Liver (tissue), 9 donors: ENCODE measurements around the gene TSHB. TPM values are rescaled to one million over a fixed set of nuclear protein-coding genes. Genes with fewer than 3 reads are reported as not detected.
"Not testable (repeated sequence)": the region's sequence is repeated elsewhere in the genome, so short reads cannot be mapped to it uniquely, and the experiment has no call there.

ENCODE experiments used
- DNase-seq: peaks from one replicate; pipeline ENCODE4 v3.0.0-alpha.2; 2017; ENCODE audit warnings: low spot score
- H3K27ac ChIP-seq, 2 donors: one replicate each; pipeline ENCODE4 v1.7.0; 2013; ENCODE audit warnings: inconsistent platforms in 2 of 2, low read length in 2 of 2, control low read depth in 1 of 2, low read depth in 1 of 2, mild to moderate bottlenecking in 1 of 2
- H3K27me3 ChIP-seq, 4 donors: one replicate each; pipeline versions ENCODE4 v1.6.1 to v1.7.0; 2013; ENCODE audit warnings: low read length in 3 of 4, inconsistent platforms in 1 of 4, mild to moderate bottlenecking in 1 of 4, moderate library complexity in 1 of 4; ENCODE audit not compliant: control insufficient read depth in 4 of 4, insufficient read depth in 4 of 4
- H3K36me3 ChIP-seq, 4 donors: one replicate each; pipeline versions ENCODE4 v1.6.1 to v1.7.0; 2013; ENCODE audit warnings: low read length in 3 of 4, mild to moderate bottlenecking in 3 of 4, low read depth in 1 of 4, moderate library complexity in 1 of 4; ENCODE audit not compliant: control insufficient read depth in 4 of 4, insufficient read depth in 3 of 4
- H3K4me1 ChIP-seq, 4 donors: one replicate each; pipeline versions ENCODE4 v1.6.1 to v1.7.0; 2013; ENCODE audit warnings: low read length in 3 of 4, mild to moderate bottlenecking in 3 of 4, moderate library complexity in 1 of 4; ENCODE audit not compliant: control insufficient read depth in 4 of 4, insufficient read depth in 4 of 4
- H3K4me3 ChIP-seq, 3 donors: one replicate each; pipeline versions ENCODE4 v1.6.1 to v1.7.0; 2013; ENCODE audit warnings: low read length in 3 of 3, control low read depth in 1 of 3, low read depth in 1 of 3, mild to moderate bottlenecking in 1 of 3
- H3K9ac ChIP-seq, 2 donors: one replicate each; pipeline ENCODE4 v1.7.0; 2013; ENCODE audit warnings: low read length in 2 of 2, mild to moderate bottlenecking in 2 of 2, moderate library complexity in 2 of 2, control low read depth in 1 of 2, low read depth in 1 of 2
- H3K9me3 ChIP-seq, 4 donors: one replicate each; pipeline versions ENCODE4 v1.6.1 to v1.7.0; 2013; ENCODE audit warnings: low read length in 3 of 4; ENCODE audit not compliant: control insufficient read depth in 4 of 4
- CTCF ChIP-seq: fragments of 150-350 bp; IDR thresholded peaks from 2 replicates; pipeline ENCODE4 v1.5.1; 2017; ENCODE audit warnings: improper control_type of control experiment, low read depth, low read length; ENCODE audit not compliant: missing input control
- EGR1 ChIP-seq, 2 donors: IDR thresholded peaks; 2 replicates each; pipeline ENCODE4 v1.6.1; 2016 to 2018; ENCODE audit warnings: antibody characterized with exemption in 2 of 2, low read depth in 2 of 2
- HNF4A ChIP-seq, 2 donors: conservative IDR thresholded peaks; 2 replicates each; pipeline ENCODE4 v1.6.1; 2016; ENCODE audit warnings: antibody characterized with exemption in 2 of 2, mild to moderate bottlenecking in 2 of 2
- HNF4G ChIP-seq: IDR thresholded peaks from 2 replicates; pipeline ENCODE4 v1.6.1; 2016; ENCODE audit warnings: antibody characterized with exemption
- JUND ChIP-seq, 2 donors: IDR thresholded peaks; 2 replicates each; pipeline ENCODE4 v1.6.1; 2016; ENCODE audit warnings: antibody characterized with exemption in 2 of 2
- MAX ChIP-seq: IDR thresholded peaks from 2 replicates; pipeline ENCODE4 v1.6.1; 2016; ENCODE audit warnings: antibody characterized with exemption
- NR2F2 ChIP-seq: IDR thresholded peaks from 2 replicates; pipeline ENCODE4 v1.6.1; 2016; ENCODE audit warnings: antibody characterized with exemption
- RAD21 ChIP-seq, 2 donors: IDR thresholded peaks; 2 replicates each; pipeline ENCODE4 v1.6.1; 2016; ENCODE audit warnings: antibody characterized with exemption in 2 of 2, mild to moderate bottlenecking in 2 of 2
- RXRA ChIP-seq, 2 donors: IDR thresholded peaks; 2 replicates each; pipeline ENCODE4 v1.6.1; 2017 to 2018; ENCODE audit warnings: antibody characterized with exemption in 2 of 2, mild to moderate bottlenecking in 1 of 2
- YY1 ChIP-seq: IDR thresholded peaks from 2 replicates; pipeline ENCODE4 v1.6.1; 2016; ENCODE audit warnings: antibody characterized with exemption, mild to moderate bottlenecking
- WGBS: extraction: QIAGEN DNeasy Blood & Tissue Kit; methylation state at CpG from one replicate; pipeline ENCODE4 v1.1.7; 2013; 5-methylcytosine and 5-hydroxymethylcytosine counted together
- polyA plus RNA-seq, 2 donors: library from polyadenylated mRNA; stranded (reverse) in 1 of 2; unstranded in 1 of 2; fragments of 200-250 nt in 1 of 2; fragments of >200 nt in 1 of 2; fragmentation: Nextera tagmentation in 1 of 2; extraction: Ambion mirVana in 1 of 2; gene quantifications; one replicate each; pipeline versions ENCODE4 v1.2.1 to v1.2.3, GENCODE V29; 2013 to 2015
- total RNA-seq, 2 donors: library from RNA; depleted of rRNA; stranded (reverse); fragments of >200 nt; gene quantifications; one replicate each; pipeline ENCODE4 v1.2.3, GENCODE V29; 2014
- donor health status: healthy.
- donor health status: healthy.
- donor health status: healthy.
- donor health status: healthy.
- donor health status: healthy.

The TSHB gene
- total and polyA plus RNA-seq, 4 donors, result not detected

- TF ChIP-seq HNF4A (conservative IDR thresholded peaks at IDR 0.05), result no peak
- no peak overlapping the region for H3K27ac ChIP-seq
- WGBS, result 96% methylated on average over 1 of the region's 1 CpG
- H3K4me3 ChIP-seq, result no peak overlapping the region
- DNase-seq, result no peak
- H3K9ac ChIP-seq, result no peak overlapping the region
- no peaks in the 10 kb centered on the region for H3K27me3 ChIP-seq
- no peaks in the 10 kb centered on the region for H3K4me1 ChIP-seq
- no peaks in the 10 kb centered on the region for H3K9me3 ChIP-seq
- no peaks in the 10 kb centered on the region for H3K36me3 ChIP-seq
Observed at GRCh38 chr1:115012006-115012405, 17.6 kb upstream of the TSHB start.

- Histone ChIP-seq H3K9ac (no peak overlapping the region), H3K36me3 (no peaks in the 10 kb centered on the region), H3K27me3 (no peaks in the 10 kb centered on the region), H3K9me3 (no peaks in the 10 kb centered on the region), H3K4me3 (no peak overlapping the region), H3K27ac (no peak overlapping the region), H3K4me1 (no peaks in the 10 kb centered on the region)
- no peak for DNase-seq
- WGBS, result 63% methylated on average over 1 of the region's 1 CpG
- TF ChIP-seq NR2F2, result no peak
- TF ChIP-seq RAD21 (IDR thresholded peaks at IDR 0.05), result no peak
- no peak for TF ChIP-seq RXRA (IDR thresholded peaks at IDR 0.05)
- no peak for TF ChIP-seq HNF4G
- no peak for TF ChIP-seq JUND (IDR thresholded peaks at IDR 0.05)
Observed at GRCh38 chr1:115012434-115012833, 17.2 kb upstream of the TSHB start.

DNA sequence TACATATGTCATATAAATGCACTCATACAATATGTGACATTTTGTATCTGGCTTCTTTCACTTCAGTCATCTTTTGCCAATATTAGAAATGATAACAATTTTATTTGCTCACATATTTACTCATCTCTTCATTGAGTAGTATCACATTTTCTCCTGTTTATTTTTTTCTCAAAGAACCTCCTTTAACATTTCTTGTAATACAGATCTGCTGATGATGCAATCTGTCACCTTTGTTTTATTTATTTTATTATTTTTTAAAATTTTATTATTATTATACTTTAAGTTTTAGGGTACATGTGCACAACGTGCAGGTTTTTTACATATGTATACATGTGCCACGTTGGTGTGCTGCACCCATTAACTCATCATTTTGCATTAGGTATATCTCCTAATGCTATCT lies 15.8 kb upstream of the TSHB start:
- no peak overlapping the region for H3K27ac ChIP-seq
- no peaks in the 10 kb centered on the region for H3K4me1 ChIP-seq
- no peak for DNase-seq
- H3K9ac ChIP-seq, result no peak overlapping the region
- TF ChIP-seq EGR1 (IDR thresholded peaks at IDR 0.05; ENCODE audit: low read depth in 2 of 2), result no peak
- no peak for TF ChIP-seq RXRA (IDR thresholded peaks at IDR 0.05)
- no peak for TF ChIP-seq MAX
- TF ChIP-seq JUND (IDR thresholded peaks at IDR 0.05), result no peak
- TF ChIP-seq CTCF, result no peak
- no peak for TF ChIP-seq YY1
- H3K27me3 ChIP-seq, result no peaks in the 10 kb centered on the region
- H3K9me3 ChIP-seq, result no peaks in the 10 kb centered on the region
- H3K36me3 ChIP-seq, result no peaks in the 10 kb centered on the region
- H3K4me3 ChIP-seq, result no peak overlapping the region
- WGBS, result 87% methylated on average over 2 of the region's 2 CpGs

- H3K4me3 ChIP-seq, DNase-seq: not testable (repeated sequence)
- 85% methylated on average over 9 of the region's 9 CpGs for WGBS
Observed at GRCh38 chr1:115019549-115019948, 10.1 kb upstream of the TSHB start.

More at GRCh38 chr1:115019549-115019948, 10.1 kb upstream of the TSHB start:
- H3K9me3 ChIP-seq, H3K27ac ChIP-seq, H3K27me3 ChIP-seq, H3K4me1 ChIP-seq, H3K9ac ChIP-seq, H3K36me3 ChIP-seq: not testable (repeated sequence)
